Measurements from ENCODE around the gene NUP93.
"Not testable (repeated sequence)": the region's sequence is repeated elsewhere in the genome, so short reads cannot be mapped to it uniquely, and the experiment has no call there.

The NUP93 gene

GRCh38 chr16:56711862-56712261 lies 18.1 kb upstream of the NUP93 start:
- H3K4me3 ChIP-seq (ENCODE audit: low read depth, low read length): no peak overlapping the region
- no peak for TF ChIP-seq CTCF (IDR thresholded peaks at IDR 0.05; ENCODE audit: low read depth, low read length)

DNA sequence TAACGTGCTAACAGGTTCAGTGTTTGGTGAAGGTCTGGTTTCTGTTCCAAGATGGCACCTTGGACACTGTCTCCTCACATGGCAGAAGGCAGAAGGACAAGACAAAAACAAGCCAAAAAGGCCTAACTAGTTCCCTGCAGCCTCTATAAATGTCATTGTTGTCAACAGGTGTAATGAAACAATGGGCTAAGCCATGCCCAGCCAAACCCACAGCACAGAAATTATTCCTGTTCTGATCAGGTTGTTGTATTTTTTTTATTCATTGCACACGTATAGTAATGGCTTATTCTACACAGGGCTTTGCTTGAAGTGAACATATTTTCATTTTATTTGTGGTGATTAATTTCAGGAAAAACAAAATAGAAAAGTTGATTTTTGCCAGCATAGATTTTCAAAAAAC lies 16.1 kb upstream of the NUP93 start:
- TF ChIP-seq CTCF (IDR thresholded peaks at IDR 0.05; ENCODE audit: low read depth, low read length): no peak
- no peak overlapping the region for H3K4me3 ChIP-seq (ENCODE audit: low read depth, low read length)

- TF ChIP-seq CTCF (IDR thresholded peaks at IDR 0.05; ENCODE audit: low read depth, low read length): no peak
- H3K4me3 ChIP-seq (ENCODE audit: low read depth, low read length): no peak overlapping the region
Observed at GRCh38 chr16:56715126-56715525, 14.8 kb upstream of the NUP93 start.

DNA sequence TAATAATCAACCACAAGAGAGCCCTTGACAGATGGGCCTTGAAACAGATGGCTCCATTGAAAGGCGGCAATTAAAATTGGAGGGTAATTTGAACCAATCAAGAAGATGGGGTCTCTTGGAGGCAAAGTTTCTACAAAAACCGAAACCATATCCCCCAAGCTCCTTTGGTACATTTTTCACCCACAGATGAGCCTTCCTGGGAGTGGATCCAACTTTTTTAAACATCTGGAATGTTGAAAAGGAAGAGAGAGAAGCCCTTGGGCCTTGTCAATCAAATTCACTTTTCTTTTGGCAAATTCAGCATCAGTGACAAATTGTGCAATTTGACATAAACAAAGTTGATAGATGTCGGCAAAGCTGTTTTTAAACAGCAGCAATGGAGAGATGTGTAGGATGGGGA lies 13.2 kb upstream of the NUP93 start:
- no peak for TF ChIP-seq CTCF (IDR thresholded peaks at IDR 0.05; ENCODE audit: low read depth, low read length)
- H3K4me3 ChIP-seq (ENCODE audit: low read depth, low read length): no peak overlapping the region

- H3K4me3 ChIP-seq (ENCODE audit: low read depth, low read length): not testable (repeated sequence)
Observed at GRCh38 chr16:56717532-56717931, 12.4 kb upstream of the NUP93 start.

DNA sequence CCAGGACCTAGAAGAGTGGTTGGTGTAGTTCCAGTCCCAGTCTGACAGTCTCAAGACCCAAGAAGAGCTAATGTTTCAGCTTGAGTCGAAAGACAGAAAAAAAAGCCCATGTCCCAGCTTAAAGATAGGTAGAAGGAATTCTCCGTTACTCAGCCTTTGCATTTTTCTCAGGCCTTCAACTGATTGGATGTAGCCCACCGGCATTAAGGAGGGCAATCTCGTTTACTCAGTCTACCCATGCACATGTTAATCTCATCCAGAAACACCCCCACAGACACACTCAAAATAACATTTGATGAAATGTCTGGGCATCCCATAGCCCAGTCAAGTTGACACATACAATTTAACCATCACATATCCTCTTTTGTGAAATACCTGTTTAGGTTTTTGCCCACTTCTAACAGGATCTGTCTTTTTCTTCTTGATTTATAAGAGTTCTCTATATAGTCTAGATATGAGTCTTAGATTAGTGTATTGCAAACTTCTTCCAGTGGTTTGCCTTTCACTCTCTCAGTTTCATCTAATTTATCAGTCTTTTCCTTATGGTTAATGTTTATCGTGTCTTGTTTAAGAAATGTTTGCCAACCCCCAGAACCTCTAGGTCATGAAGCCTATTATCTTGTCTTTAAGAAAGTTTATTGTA lies 7.6 kb upstream of the NUP93 start:
- H3K4me3 ChIP-seq (ENCODE audit: low read depth, low read length): no peak overlapping the region
- TF ChIP-seq CTCF (IDR thresholded peaks at IDR 0.05; ENCODE audit: low read depth, low read length): no peak

DNA sequence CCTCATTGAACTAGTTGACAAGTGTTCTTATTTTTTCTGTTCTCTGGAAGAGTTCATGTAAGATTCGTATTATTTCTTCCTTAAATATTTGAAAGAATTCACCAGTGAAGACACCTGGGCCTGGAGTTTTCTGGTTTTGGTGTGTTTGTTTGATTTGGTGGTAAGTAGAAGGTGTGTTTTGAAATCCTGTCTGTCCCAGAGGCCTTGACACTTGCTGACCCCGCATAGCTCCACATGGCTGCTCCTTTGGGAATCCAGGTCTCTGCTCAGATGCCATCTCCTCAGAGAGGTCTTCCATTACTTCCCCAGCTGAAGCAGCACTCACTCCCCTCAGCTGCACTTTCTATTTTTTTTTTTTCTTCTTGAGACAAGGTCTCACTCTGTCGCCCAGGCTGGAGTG lies 5.7 kb upstream of the NUP93 start:
- H3K4me3 ChIP-seq (ENCODE audit: low read depth, low read length): no peak overlapping the region
- no peak for TF ChIP-seq CTCF (IDR thresholded peaks at IDR 0.05; ENCODE audit: low read depth, low read length)

DNA sequence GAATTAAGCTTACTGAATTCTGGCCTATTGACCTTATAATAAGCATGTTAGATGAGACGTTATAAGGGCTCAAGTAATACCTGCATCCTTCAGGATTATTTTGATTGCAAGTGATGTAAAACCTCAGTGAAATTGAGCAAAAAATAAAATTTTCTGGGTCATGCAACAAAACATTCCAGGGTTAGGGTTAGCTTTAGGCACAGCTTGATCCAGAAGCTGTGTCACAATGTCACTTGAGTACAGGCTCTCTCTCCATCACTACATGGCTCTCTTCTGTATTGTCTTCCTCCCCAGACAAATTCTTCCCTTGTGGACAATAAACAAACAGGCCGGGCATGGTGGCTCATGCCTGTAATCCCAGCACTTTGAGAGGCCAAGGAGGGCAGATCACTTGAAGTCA lies 3.6 kb upstream of the NUP93 start:
- TF ChIP-seq CTCF (IDR thresholded peaks at IDR 0.05; ENCODE audit: low read depth, low read length): no peak

More for the DNA sequence above, 3.6 kb upstream of the NUP93 start:
- no peak overlapping the region for H3K4me3 ChIP-seq (ENCODE audit: low read depth, low read length)

Data from WI38 (cell line).